Mucosa of descending colon (tissue), 3 donors: ENCODE measurements around the gene KCNK5. TPM values are rescaled to one million over a fixed set of nuclear protein-coding genes. Genes with fewer than 3 reads are reported as not detected.

Experiments used
- ATAC-seq: fragments of 200-7000 bp; cut with Tn5 transposase; one replicate; pipeline ENCODE4 v1.9.1; 2020; ENCODE audit warnings: mild to moderate bottlenecking, moderate library complexity
- DNase-seq, 3 donors: peaks; one replicate each; pipeline ENCODE4 v3.0.0-alpha.2; 2020
- H3K36me3 ChIP-seq: fragments of 200-600 bp; one replicate; pipeline ENCODE4 v1.8.0; 2021; ENCODE audit warnings: low read depth, mild to moderate bottlenecking
- H3K4me1 ChIP-seq: fragments of 200-600 bp; one replicate; pipeline ENCODE4 v1.8.0; 2021; ENCODE audit warnings: low read depth, mild to moderate bottlenecking
- H3K4me3 ChIP-seq: fragments of 200-600 bp; one replicate; pipeline ENCODE4 v1.8.0; 2021; ENCODE audit warnings: mild to moderate bottlenecking
- H3K9me3 ChIP-seq: fragments of 200-600 bp; one replicate; pipeline ENCODE4 v1.8.0; 2021; ENCODE audit warnings: mild to moderate bottlenecking
- intact Hi-C, 2 donors: fragments of 100-400 bp; cut with DNase I in 1 of 2; cut with micrococcal nuclease in 1 of 2; formaldehyde crosslinking; loops; one replicate each; pipeline versions ENCODE4 v1.11.0 to v1.11.1; 2022; cut with DNase I, micrococcal nuclease
- total RNA-seq, 3 donors: library from RNA; stranded (reverse); fragmentation: NEBNext Ultra II Directional in 2 of 3; extraction: Animal tissue kit (Norgen Biotek cat#: 25700) in 2 of 3; gene quantifications; one replicate each; pipeline versions ENCODE4 v1.2.1 to v1.2.4, GENCODE V29; 2021 to 2023
- TF ChIP-seq, protein P1 (sequence below): fragments of 200-600 bp; IDR thresholded peaks from one replicate; pipeline ENCODE4 v1.8.0; 2022; ENCODE audit warnings: antibody characterized with exemption, mild to moderate bottlenecking
- donor health status: DM: no; HTN: no; CAD: no; lungs with moderate emphysema.
- donor health status: DM: no; HTN: no; CAD: no.
- donor health status: DM: no; HTN: yes; CAD: no.

The KCNK5 gene
- total RNA-seq, 3 donors from 2014 or later: 33.6 to 69.8 (median 42.7) TPM

- Histone ChIP-seq H3K9me3 (no peaks in the 10 kb centered on the region), H3K36me3 (no peaks in the 10 kb centered on the region), H3K4me3 (no peak overlapping the region), H3K4me1 (peaks cover 6% of the 10 kb centered on the region)
- DNase-seq (no peak), ATAC-seq (no peak)
- TF ChIP-seq, protein P1, sequence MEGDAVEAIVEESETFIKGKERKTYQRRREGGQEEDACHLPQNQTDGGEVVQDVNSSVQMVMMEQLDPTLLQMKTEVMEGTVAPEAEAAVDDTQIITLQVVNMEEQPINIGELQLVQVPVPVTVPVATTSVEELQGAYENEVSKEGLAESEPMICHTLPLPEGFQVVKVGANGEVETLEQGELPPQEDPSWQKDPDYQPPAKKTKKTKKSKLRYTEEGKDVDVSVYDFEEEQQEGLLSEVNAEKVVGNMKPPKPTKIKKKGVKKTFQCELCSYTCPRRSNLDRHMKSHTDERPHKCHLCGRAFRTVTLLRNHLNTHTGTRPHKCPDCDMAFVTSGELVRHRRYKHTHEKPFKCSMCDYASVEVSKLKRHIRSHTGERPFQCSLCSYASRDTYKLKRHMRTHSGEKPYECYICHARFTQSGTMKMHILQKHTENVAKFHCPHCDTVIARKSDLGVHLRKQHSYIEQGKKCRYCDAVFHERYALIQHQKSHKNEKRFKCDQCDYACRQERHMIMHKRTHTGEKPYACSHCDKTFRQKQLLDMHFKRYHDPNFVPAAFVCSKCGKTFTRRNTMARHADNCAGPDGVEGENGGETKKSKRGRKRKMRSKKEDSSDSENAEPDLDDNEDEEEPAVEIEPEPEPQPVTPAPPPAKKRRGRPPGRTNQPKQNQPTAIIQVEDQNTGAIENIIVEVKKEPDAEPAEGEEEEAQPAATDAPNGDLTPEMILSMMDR: no peak
- intact Hi-C loops: no loop called here
Measured at GRCh38 chr6:39231521-39232243, 2.4 kb upstream of the KCNK5 start.

DNA sequence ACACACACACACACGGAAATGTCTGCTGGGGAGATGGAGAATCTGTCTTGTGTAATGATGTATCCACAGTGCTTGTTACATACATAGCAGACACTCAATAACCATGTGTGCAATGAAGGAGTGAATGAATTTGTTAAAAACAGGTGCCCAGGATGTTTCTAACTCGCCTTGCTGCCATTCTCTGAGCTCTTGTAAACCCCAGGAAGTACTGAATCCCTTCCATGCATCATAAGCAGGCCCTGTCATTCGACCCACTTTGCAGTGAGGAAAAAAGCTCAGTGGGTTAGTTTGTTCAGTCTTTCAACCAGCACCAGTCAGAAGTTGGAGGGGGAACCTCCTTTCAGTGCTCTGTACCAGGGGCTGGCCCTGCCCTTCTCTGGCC, 1.4 kb upstream of the KCNK5 start:
- Histone ChIP-seq H3K4me3 (no peak overlapping the region), H3K4me1 (peaks cover 10% of the 10 kb centered on the region), H3K36me3 (no peaks in the 10 kb centered on the region), H3K9me3 (no peaks in the 10 kb centered on the region)
- intact Hi-C loops: no loop called here
- ATAC-seq (no peak), DNase-seq (no peak)
- TF ChIP-seq, protein P1: no peak

DNA sequence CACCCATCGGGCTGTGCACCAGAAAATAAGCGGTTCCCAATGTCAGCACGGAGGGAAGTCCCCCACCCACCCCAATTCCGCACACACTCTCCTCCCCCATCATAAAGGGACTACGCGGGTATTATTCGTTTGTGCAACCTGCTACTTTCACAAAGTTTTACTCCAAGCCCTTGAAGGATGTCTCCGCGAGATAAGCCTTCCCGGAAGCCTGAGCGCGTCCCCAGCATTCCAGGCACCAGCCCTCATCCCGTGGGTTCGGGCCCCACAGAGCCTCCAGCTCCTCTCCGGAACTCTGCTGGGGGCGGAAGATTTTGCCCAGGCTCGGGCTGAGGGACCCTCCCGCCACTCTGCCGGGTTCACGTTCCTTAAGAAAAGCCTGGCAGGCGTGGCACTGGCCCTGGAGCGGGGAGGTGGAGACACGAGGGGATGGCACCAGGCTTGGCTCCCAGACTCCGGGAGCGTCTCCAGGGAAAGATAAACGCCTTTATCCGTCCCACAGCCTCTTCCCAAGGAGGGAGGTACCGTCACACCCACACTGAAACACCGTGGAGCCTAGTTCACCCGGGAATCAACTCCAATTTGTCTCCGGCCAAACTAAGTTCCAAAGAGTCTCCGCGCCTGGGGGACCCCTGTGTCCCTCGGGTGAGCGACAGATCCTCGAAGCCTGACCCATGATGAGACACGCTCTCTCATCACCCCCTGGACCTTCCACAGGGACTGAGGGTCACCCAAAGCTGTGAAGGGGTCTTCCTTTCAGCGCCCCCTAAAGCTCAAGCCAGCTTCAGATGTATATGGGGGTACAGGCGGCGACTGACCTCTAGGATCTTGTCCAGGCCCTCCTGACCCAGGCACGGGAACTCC, 934 bp downstream of the KCNK5 start:
- intact Hi-C loops: loop anchor here in 1 of 2 donors (2.0 kb wide), 1 partner anchor 74 kb away; no protein-coding TSS in a partner anchor
- ATAC-seq: no peak
- peak; percentile 35 to 59 (median 57) for DNase-seq
- TF ChIP-seq, protein P1: no peak
- H3K4me3 ChIP-seq: peak overlapping the region; percentile 27
- H3K36me3 ChIP-seq: no peaks in the 10 kb centered on the region
- no peaks in the 10 kb centered on the region for H3K9me3 ChIP-seq
- H3K4me1 ChIP-seq: peaks cover 20% of the 10 kb centered on the region

DNA sequence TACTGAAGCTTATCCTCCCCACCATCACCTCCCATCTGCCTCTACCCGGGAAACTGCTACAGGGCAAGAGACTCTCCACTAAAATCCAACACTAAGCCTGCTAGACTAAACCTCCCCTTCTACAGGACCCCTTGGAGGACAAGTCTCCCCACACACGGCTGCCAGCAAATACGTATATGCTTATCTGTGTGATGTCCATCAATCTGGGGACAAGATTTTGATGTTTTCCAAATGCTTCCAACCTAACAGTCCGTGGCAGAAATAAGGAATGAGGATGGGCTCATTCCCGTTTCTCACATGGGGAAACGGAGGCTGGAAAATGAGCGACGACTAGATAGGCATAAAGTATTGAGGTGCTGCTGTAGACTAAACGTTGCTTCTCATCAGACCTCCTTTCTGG, 1.8 kb downstream of the KCNK5 start:
- intact Hi-C loops: no loop called here
- TF ChIP-seq, protein P1: no peak
- peaks cover 25% of the 10 kb centered on the region for H3K4me1 ChIP-seq
- H3K9me3 ChIP-seq: no peaks in the 10 kb centered on the region
- ATAC-seq: no peak
- H3K4me3 ChIP-seq: no peak overlapping the region
- no peak for DNase-seq
- no peaks in the 10 kb centered on the region for H3K36me3 ChIP-seq

GRCh38 chr6:39226639-39227329, 2.5 kb downstream of the KCNK5 start:
- H3K36me3 ChIP-seq: no peaks in the 10 kb centered on the region
- peak in 1 of 3 donors; percentile 10 for DNase-seq
- ATAC-seq: no peak
- peaks cover 25% of the 10 kb centered on the region for H3K4me1 ChIP-seq
- no peak overlapping the region for H3K4me3 ChIP-seq
- intact Hi-C loops: no loop called here
- H3K9me3 ChIP-seq: no peaks in the 10 kb centered on the region
- TF ChIP-seq, protein P1: no peak
